ENCODE data around the gene SIL1. TPM values are rescaled to one million over a fixed set of nuclear protein-coding genes. Genes with fewer than 3 reads are reported as not detected.

Gene SIL1
- polyA plus RNA-seq, 1 experiment: 90.5 TPM

GRCh38 chr5:138978080-138978479 is 220.1 kb downstream of the SIL1 start:
- Histone ChIP-seq H3K27me3 (ENCODE audit: control insufficient read depth, insufficient read depth, low read length) (no peaks in the 10 kb centered on the region), H3K36me3 (ENCODE audit: control insufficient read depth, insufficient read depth, low read length) (no peaks in the 10 kb centered on the region), H3K4me3 (ENCODE audit: low read depth, low read length) (no peak overlapping the region)
- DNase-seq (ENCODE audit: low read depth): no peak
- ChIA-PET CTCF (no interaction called here), POLR2A (interaction anchor here (0.7 kb wide), 1 partner anchor 205 kb away, joined by 21 read pairs; no protein-coding TSS in a partner anchor)
- no peak for TF ChIP-seq CTCF (IDR thresholded peaks at IDR 0.05; ENCODE audit: insufficient read depth, low read depth, low read length)

- POLR2A ChIA-PET: interaction anchor here (0.9 kb wide), 1 partner anchor 7 kb away, joined by 4 read pairs; no protein-coding TSS in a partner anchor
Measured at GRCh38 chr5:138975098-138975847, 222.9 kb downstream of the SIL1 start.

GRCh38 chr5:138974227-138975063 is 223.7 kb downstream of the SIL1 start:
- H3K4me3 ChIP-seq (ENCODE audit: low read depth, low read length): no peak overlapping the region
- TF ChIP-seq CTCF (IDR thresholded peaks at IDR 0.05; ENCODE audit: insufficient read depth, low read depth, low read length): no peak
- H3K27me3 ChIP-seq (ENCODE audit: control insufficient read depth, insufficient read depth, low read length): no peaks in the 10 kb centered on the region
- no peak for DNase-seq (ENCODE audit: low read depth)
- POLR2A ChIA-PET: no interaction called here
- CTCF ChIA-PET: interaction anchor here (0.6 kb wide), 1 partner anchor 59 kb away, joined by 3 read pairs; no protein-coding TSS in a partner anchor
- H3K36me3 ChIP-seq (ENCODE audit: control insufficient read depth, insufficient read depth, low read length): no peaks in the 10 kb centered on the region

More at GRCh38 chr5:138975098-138975847, 222.9 kb downstream of the SIL1 start:
- Histone ChIP-seq H3K27me3 (ENCODE audit: control insufficient read depth, insufficient read depth, low read length) (no peaks in the 10 kb centered on the region), H3K4me3 (ENCODE audit: low read depth, low read length) (no peak overlapping the region), H3K36me3 (ENCODE audit: control insufficient read depth, insufficient read depth, low read length) (no peaks in the 10 kb centered on the region)
- DNase-seq (ENCODE audit: low read depth): no peak
- CTCF ChIA-PET: interaction anchor here (0.6 kb wide), 1 partner anchor 58 kb away, joined by 3 read pairs; no protein-coding TSS in a partner anchor
- no peak for TF ChIP-seq CTCF (IDR thresholded peaks at IDR 0.05; ENCODE audit: insufficient read depth, low read depth, low read length)

- Histone ChIP-seq H3K4me3 (ENCODE audit: low read depth, low read length) (no peak overlapping the region), H3K36me3 (ENCODE audit: control insufficient read depth, insufficient read depth, low read length) (no peaks in the 10 kb centered on the region), H3K27me3 (ENCODE audit: control insufficient read depth, insufficient read depth, low read length) (no peaks in the 10 kb centered on the region)
- CTCF ChIA-PET: no interaction called here
- no peak for DNase-seq (ENCODE audit: low read depth)
- POLR2A ChIA-PET: interaction anchor here (1.1 kb wide), 1 partner anchor 8 kb away, joined by 3 read pairs; no protein-coding TSS in a partner anchor
- TF ChIP-seq CTCF (IDR thresholded peaks at IDR 0.05; ENCODE audit: insufficient read depth, low read depth, low read length): no peak
Measured at GRCh38 chr5:138972836-138973235, 225.3 kb downstream of the SIL1 start.

- no peak for TF ChIP-seq CTCF (IDR thresholded peaks at IDR 0.05; ENCODE audit: insufficient read depth, low read depth, low read length)
- H3K27me3 ChIP-seq (ENCODE audit: control insufficient read depth, insufficient read depth, low read length): no peaks in the 10 kb centered on the region
- ChIA-PET POLR2A (interaction anchor here (1.1 kb wide), 1 partner anchor 9 kb away, joined by 3 read pairs; no protein-coding TSS in a partner anchor), CTCF (no interaction called here)
- no peaks in the 10 kb centered on the region for H3K36me3 ChIP-seq (ENCODE audit: control insufficient read depth, insufficient read depth, low read length)
- H3K4me3 ChIP-seq (ENCODE audit: low read depth, low read length): no peak overlapping the region
- no peak for DNase-seq (ENCODE audit: low read depth)
Measured at GRCh38 chr5:138972230-138972629, 225.9 kb downstream of the SIL1 start.

Data from BJ (cell line).